Heart right ventricle (tissue), 16 donors: ENCODE results near the gene MAGEA1. TPM values are rescaled to one million over a fixed set of nuclear protein-coding genes. Genes with fewer than 3 reads are reported as not detected.

ENCODE experiments used
- ATAC-seq, 8 donors: fragments of 200-7000 bp; cut with Tn5 transposase; one replicate each; pipeline ENCODE4 v1.9.1; 2020; ENCODE audit warnings: mild to moderate bottlenecking in 8 of 8, moderate library complexity in 8 of 8, moderate number of reproducible peaks in 1 of 8
- DNase-seq, 2 donors: peaks; one replicate each; pipeline ENCODE4 v3.0.0-alpha.2; 2020
- H3K27ac ChIP-seq, 10 donors: fragments of 200-600 bp; sonication (generic) in 2 of 10; one replicate each; pipeline versions ENCODE4 v1.5.0 to v1.8.0; 2020 to 2022; ENCODE audit warnings: mild to moderate bottlenecking in 3 of 10
- H3K27me3 ChIP-seq, 7 donors: fragments of 200-600 bp; one replicate each; pipeline ENCODE4 v1.8.0; 2021 to 2022; ENCODE audit warnings: mild to moderate bottlenecking in 2 of 7
- H3K36me3 ChIP-seq, 9 donors: fragments of 200-600 bp; sonication (generic) in 1 of 9; one replicate each; pipeline versions ENCODE4 v1.5.0 to v1.8.0; 2020 to 2022; ENCODE audit warnings: mild to moderate bottlenecking in 2 of 9
- H3K4me1 ChIP-seq, 9 donors: fragments of 200-600 bp; sonication (generic) in 1 of 9; one replicate each; pipeline versions ENCODE4 v1.5.0 to v1.8.0; 2020 to 2022; ENCODE audit warnings: mild to moderate bottlenecking in 4 of 9
- H3K4me3 ChIP-seq, 10 donors: fragments of 200-600 bp; sonication (generic) in 2 of 10; one replicate each; pipeline versions ENCODE4 v1.5.0 to v1.8.0; 2020 to 2022; ENCODE audit warnings: mild to moderate bottlenecking in 7 of 10, moderate library complexity in 2 of 10
- H3K9me3 ChIP-seq, 11 donors: fragments of 200-600 bp in 10 of 11; sonication (generic) in 2 of 11; one replicate each; pipeline versions ENCODE4 v1.5.0 to v1.8.0; 2013 to 2022; ENCODE audit warnings: mild to moderate bottlenecking in 2 of 11, control low read depth in 1 of 11, moderate library complexity in 1 of 11
- WGBS, 2 donors: extraction: QIAGEN DNeasy Blood & Tissue Kit; methylation state at CpG; one replicate each; pipeline ENCODE4 v1.1.7; 2013; ENCODE audit warnings: inconsistent platforms in 1 of 2; 5-methylcytosine and 5-hydroxymethylcytosine counted together
- intact Hi-C, 10 donors: fragments of 100-400 bp; cut with DNase I; formaldehyde crosslinking; loops; one replicate each; pipeline versions ENCODE4 v1.11.1 to v1.14.2; 2022
- polyA plus RNA-seq, 2 donors: library from polyadenylated mRNA; stranded (reverse); fragments of 200-250 nt; gene quantifications; one replicate each; pipeline ENCODE4 v1.2.3, GENCODE V29; 2013
- total RNA-seq, 10 donors: library from RNA; stranded (reverse); fragmentation: NEBNext Ultra II Directional in 3 of 10; extraction: Animal tissue kit (Norgen Biotek cat#: 25700) in 3 of 10; gene quantifications; one replicate each; pipeline versions ENCODE4 v1.2.1 to v1.2.4, GENCODE V29; 2021 to 2023
- TF ChIP-seq, protein P1 (sequence below), 9 donors: fragments of 200-600 bp; sonication (generic) in 2 of 9; IDR thresholded peaks; one replicate each; pipeline versions ENCODE4 v1.5.0 to v1.8.0; 2021 to 2022; ENCODE audit warnings: antibody characterized with exemption in 9 of 9, mild to moderate bottlenecking in 5 of 9, moderate library complexity in 1 of 9
- donor health status: Arrhythmogenic right ventricular cardiomyopathy.
- donor health status: ischemic (EF 13 %, LVEDD 7.1; RV severe dilation, severe dysfunction).
- donor health status: healthy with polysubstance abuse.
- donor health status: DM: no; HTN: yes; CAD: no.
- donor health status: DM: no; HTN: no; CAD: no.
- donor health status: ischemic (EF 25% LVEDD 6.9; RV normal size, moderate dysfunction).
- donor health status: ischemic (EF 25% LVEDD 5.7; RV mildly dilated, moderate dysfunction).
- donor health status: healthy.
- donor health status: DM: yes; HTN: yes; CAD: no.
- donor health status: Ischemic cardiomyopathy.
- donor health status: ischemic (EF 35%, LVEDD 5.7; RV mildly dilated, moderate dysfunction).
- donor health status: nonischemic (EF 11% LVEDD 7.7; RV severe dilation, severe dysfunction).
- donor health status: DM: yes; HTN: yes; CAD: no.
- donor health status: PGD.
- donor health status: ischemic (EF 29% LVEDD 5.4; RV normal size, mild dysfunction).
- donor health status: nonischemic (EF 23%, LVEDD 6.1; RV moderate dilation, normal function).

MAGEA1 gene
- total and polyA plus RNA-seq, 12 donors, result not detected

GRCh38 chrX:153226344-153227185, 47.5 kb downstream of the MAGEA1 start:
- Histone ChIP-seq H3K4me3 (no peak overlapping the region), H3K27ac (no peak overlapping the region), H3K27me3 (peaks cover 0 to 45% (median 0%) of the 10 kb centered on the region in 7 donors), H3K36me3 (no peaks in the 10 kb centered on the region), H3K9me3 (no peaks in the 10 kb centered on the region), H3K4me1 (no peaks in the 10 kb centered on the region)
- TF ChIP-seq, protein P1, sequence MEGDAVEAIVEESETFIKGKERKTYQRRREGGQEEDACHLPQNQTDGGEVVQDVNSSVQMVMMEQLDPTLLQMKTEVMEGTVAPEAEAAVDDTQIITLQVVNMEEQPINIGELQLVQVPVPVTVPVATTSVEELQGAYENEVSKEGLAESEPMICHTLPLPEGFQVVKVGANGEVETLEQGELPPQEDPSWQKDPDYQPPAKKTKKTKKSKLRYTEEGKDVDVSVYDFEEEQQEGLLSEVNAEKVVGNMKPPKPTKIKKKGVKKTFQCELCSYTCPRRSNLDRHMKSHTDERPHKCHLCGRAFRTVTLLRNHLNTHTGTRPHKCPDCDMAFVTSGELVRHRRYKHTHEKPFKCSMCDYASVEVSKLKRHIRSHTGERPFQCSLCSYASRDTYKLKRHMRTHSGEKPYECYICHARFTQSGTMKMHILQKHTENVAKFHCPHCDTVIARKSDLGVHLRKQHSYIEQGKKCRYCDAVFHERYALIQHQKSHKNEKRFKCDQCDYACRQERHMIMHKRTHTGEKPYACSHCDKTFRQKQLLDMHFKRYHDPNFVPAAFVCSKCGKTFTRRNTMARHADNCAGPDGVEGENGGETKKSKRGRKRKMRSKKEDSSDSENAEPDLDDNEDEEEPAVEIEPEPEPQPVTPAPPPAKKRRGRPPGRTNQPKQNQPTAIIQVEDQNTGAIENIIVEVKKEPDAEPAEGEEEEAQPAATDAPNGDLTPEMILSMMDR (IDR thresholded peaks at IDR 0.05), result no peak
- intact Hi-C loops, result no loop called here
- ATAC-seq, result peak in 1 of 8 donors; percentile 68
- peak in 1 of 2 donors; percentile 2 for DNase-seq
- 11 to 15% methylated on average over 16 of the region's 16 CpGs for WGBS, 2 donors

Other genes starting within 250 kb of the MAGEA1 start
- gene PNMA5, start 185.2 kb upstream of the MAGEA1 start, total RNA-seq, result not detected
- gene PNMA5, start 185.2 kb upstream of the MAGEA1 start, polyA plus RNA-seq, result not detected
- 1 to 10 TPM in 8 of 10 donors, under 1 TPM in 2; 0.49 to 4.5 (median 2.1) TPM for gene PNMA3, start 122.8 kb upstream of the MAGEA1 start, total RNA-seq
- gene PNMA3, start 122.8 kb upstream of the MAGEA1 start, polyA plus RNA-seq, result 1 to 10 TPM in 1 of 2 donors, under 1 TPM in 1; 0.04 to 4.5 TPM
- 1 to 10 TPM in 9 of 10 donors, under 1 TPM in 1; 0.94 to 4.5 (median 1.9) TPM for gene PNMA6A, start 106.8 kb upstream of the MAGEA1 start, total RNA-seq
- 1 to 10 TPM in 1 of 2 donors, under 1 TPM in 1; 0.51 to 2.9 TPM for gene PNMA6A, start 106.8 kb upstream of the MAGEA1 start, polyA plus RNA-seq
- gene PNMA6F, start 142.5 kb downstream of the MAGEA1 start, total RNA-seq, result not detected
- gene PNMA6F, start 142.5 kb downstream of the MAGEA1 start, polyA plus RNA-seq, result not detected
- 10 to 100 TPM in 1 of 10 donors, 1 to 10 TPM in 9; 6.6 to 10.1 (median 7.6) TPM for gene ZNF275, start 154.9 kb downstream of the MAGEA1 start, total RNA-seq
- gene ZNF275, start 154.9 kb downstream of the MAGEA1 start, polyA plus RNA-seq, result 1 to 10 TPM; 2.3 to 3.5 TPM
- not detected for gene PNMA6E, start 222.1 kb downstream of the MAGEA1 start, total RNA-seq
- not detected for gene PNMA6E, start 222.1 kb downstream of the MAGEA1 start, polyA plus RNA-seq
- gene ZFP92, start 232.2 kb downstream of the MAGEA1 start, total RNA-seq, result 1 to 10 TPM in 3 of 10 donors, under 1 TPM in 7; 0.17 to 1.6 (median 0.44) TPM
- under 1 TPM; 0.23 to 0.51 TPM for gene ZFP92, start 232.2 kb downstream of the MAGEA1 start, polyA plus RNA-seq